Sigmoid colon (tissue), 7 donors: Measurements from ENCODE around the gene SCAPER. TPM values are rescaled to one million over a fixed set of nuclear protein-coding genes. Genes with fewer than 3 reads are reported as not detected.

Experiments used
- DNase-seq: peaks from one replicate; pipeline ENCODE4 v3.0.0-alpha.2; 2019
- H3K27ac ChIP-seq, 4 donors: fragments of 200-600 bp; sonication (generic); one replicate each; pipeline ENCODE4 v1.5.1; 2016 to 2019; ENCODE audit warnings: mild to moderate bottlenecking in 1 of 4
- H3K27me3 ChIP-seq, 3 donors: fragments of 200-600 bp; sonication (generic); one replicate each; pipeline ENCODE4 v1.5.1; 2019; ENCODE audit warnings: mild to moderate bottlenecking in 1 of 3
- H3K36me3 ChIP-seq, 4 donors: fragments of 200-600 bp; sonication (generic); one replicate each; pipeline ENCODE4 v1.5.1; 2016 to 2019
- H3K4me1 ChIP-seq, 4 donors: fragments of 200-600 bp; sonication (generic); one replicate each; pipeline ENCODE4 v1.5.1; 2017 to 2019
- H3K4me3 ChIP-seq, 4 donors: fragments of 200-600 bp; sonication (generic); one replicate each; pipeline ENCODE4 v1.5.1; 2017 to 2019; ENCODE audit warnings: mild to moderate bottlenecking in 2 of 4, moderate library complexity in 1 of 4
- H3K9me3 ChIP-seq, 4 donors: fragments of 200-600 bp in 3 of 4; sonication (generic) in 3 of 4; one replicate each; pipeline versions ENCODE4 v1.5.1 to v1.6.1; 2013 to 2019
- EP300 ChIP-seq, 4 donors: sonication (generic); formaldehyde crosslinking; IDR thresholded peaks; one replicate each; pipeline ENCODE4 v1.6.1; 2017; ENCODE audit warnings: antibody characterized with exemption in 4 of 4
- POLR2A ChIP-seq, 2 donors: fragments of 450-650 bp; IDR thresholded peaks; one replicate each; pipeline ENCODE4 v1.6.1; 2016; ENCODE audit warnings: antibody characterized with exemption in 2 of 2, mild to moderate bottlenecking in 2 of 2, moderate library complexity in 2 of 2
- POLR2AphosphoS5 ChIP-seq, 4 donors: sonication (generic); formaldehyde crosslinking; IDR thresholded peaks; one replicate each; pipeline ENCODE4 v1.6.1; 2017; ENCODE audit warnings: antibody characterized with exemption in 4 of 4
- WGBS, 2 donors: extraction: QIAGEN DNeasy Blood & Tissue Kit; methylation state at CpG; one replicate each; pipeline ENCODE4 v1.1.7; 2013; 5-methylcytosine and 5-hydroxymethylcytosine counted together
- intact Hi-C: fragments of 100-400 bp; cut with DNase I; formaldehyde crosslinking; loops from one replicate; pipeline ENCODE4 v1.15.1; 2023
- polyA plus RNA-seq, 3 donors: library from polyadenylated mRNA; stranded (reverse); fragments of 200-250 nt; gene quantifications; one replicate each; pipeline ENCODE4 v1.2.3, GENCODE V29; 2013
- total RNA-seq, 4 donors: library from RNA; depleted of rRNA; stranded (reverse); fragments of >200 nt; gene quantifications; one replicate each; pipeline ENCODE4 v1.1.0, GENCODE V29; 2016
- TF ChIP-seq, protein P1 (sequence below), 4 experiments: fragments of 450-650 bp in 3 of 4; fragments of 200-600 bp in 1 of 4; IDR thresholded peaks; one replicate each; pipeline ENCODE4 v1.5.1; 2016 to 2019; ENCODE audit warnings: antibody characterized with exemption in 4 of 4, mild to moderate bottlenecking in 3 of 4, moderate library complexity in 2 of 4
- donor health status: healthy with polysubstance abuse.
- donor health status: Bipolar disorder and iron deficiency.
- donor health status: healthy.

The SCAPER gene
- total and polyA plus RNA-seq, 7 donors, result 5.3 to 40.7 (median 22.5) TPM

DNA sequence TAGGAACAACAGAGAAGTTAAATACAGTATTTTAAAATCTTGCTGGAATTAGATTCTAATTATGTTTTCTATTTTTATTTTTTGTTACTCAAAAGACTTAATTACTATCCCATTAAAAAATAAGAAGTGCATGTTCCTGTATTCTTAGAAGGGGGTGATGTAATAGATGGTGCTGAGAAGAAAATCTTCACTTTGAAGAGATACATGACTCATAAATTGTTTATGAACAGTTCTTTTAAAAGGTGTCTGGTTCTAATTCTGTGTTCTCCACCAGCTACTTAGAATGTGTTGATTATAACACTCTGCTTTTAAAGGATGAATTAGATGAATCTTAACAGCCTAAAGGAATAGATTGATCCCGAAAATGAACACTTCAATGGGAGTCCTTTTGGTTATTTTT, 34.6 kb upstream of the SCAPER start:
- TF ChIP-seq POLR2AphosphoS5 (IDR thresholded peaks at IDR 0.05) (no peak), POLR2A (IDR thresholded peaks at IDR 0.05) (no peak), EP300 (IDR thresholded peaks at IDR 0.05) (no peak)
- TF ChIP-seq, protein P1, sequence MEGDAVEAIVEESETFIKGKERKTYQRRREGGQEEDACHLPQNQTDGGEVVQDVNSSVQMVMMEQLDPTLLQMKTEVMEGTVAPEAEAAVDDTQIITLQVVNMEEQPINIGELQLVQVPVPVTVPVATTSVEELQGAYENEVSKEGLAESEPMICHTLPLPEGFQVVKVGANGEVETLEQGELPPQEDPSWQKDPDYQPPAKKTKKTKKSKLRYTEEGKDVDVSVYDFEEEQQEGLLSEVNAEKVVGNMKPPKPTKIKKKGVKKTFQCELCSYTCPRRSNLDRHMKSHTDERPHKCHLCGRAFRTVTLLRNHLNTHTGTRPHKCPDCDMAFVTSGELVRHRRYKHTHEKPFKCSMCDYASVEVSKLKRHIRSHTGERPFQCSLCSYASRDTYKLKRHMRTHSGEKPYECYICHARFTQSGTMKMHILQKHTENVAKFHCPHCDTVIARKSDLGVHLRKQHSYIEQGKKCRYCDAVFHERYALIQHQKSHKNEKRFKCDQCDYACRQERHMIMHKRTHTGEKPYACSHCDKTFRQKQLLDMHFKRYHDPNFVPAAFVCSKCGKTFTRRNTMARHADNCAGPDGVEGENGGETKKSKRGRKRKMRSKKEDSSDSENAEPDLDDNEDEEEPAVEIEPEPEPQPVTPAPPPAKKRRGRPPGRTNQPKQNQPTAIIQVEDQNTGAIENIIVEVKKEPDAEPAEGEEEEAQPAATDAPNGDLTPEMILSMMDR (IDR thresholded peaks at IDR 0.05), result no peak
- no peak overlapping the region for H3K27ac ChIP-seq
- H3K4me3 ChIP-seq, result no peak overlapping the region
- H3K27me3 ChIP-seq, result no peaks in the 10 kb centered on the region
- intact Hi-C loops, result no loop called here
- WGBS, 2 donors, result 0% methylated on average over 1 of the region's 1 CpG
- peaks cover 0 to 51% (median 0%) of the 10 kb centered on the region in 4 donors for H3K36me3 ChIP-seq
- H3K9me3 ChIP-seq, result no peaks in the 10 kb centered on the region
- no peak for DNase-seq
- peaks cover 0 to 6% (median 2%) of the 10 kb centered on the region in 4 donors for H3K4me1 ChIP-seq

DNA sequence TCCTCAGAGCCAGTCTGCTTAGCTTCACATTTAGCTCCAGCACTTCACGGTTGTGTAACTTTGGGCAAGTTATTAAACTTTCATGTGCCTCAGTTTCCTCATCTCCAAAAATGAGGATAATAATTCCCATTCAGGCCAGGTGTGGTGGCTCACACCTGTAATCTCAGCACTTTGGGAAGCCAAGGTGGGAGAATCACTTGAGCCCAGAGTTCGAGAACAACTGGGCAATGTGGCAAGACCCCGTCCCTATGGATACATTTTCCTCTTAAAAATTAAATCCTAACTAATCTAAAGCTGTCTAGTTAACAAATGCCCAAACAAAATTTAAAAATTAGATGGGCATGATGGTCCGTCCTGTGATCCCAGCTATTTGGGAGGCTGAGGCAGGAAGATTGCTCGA, 33.6 kb upstream of the SCAPER start:
- 95 to 98% methylated on average over 5 of the region's 5 CpGs for WGBS, 2 donors
- H3K4me1 ChIP-seq, result peaks cover 0 to 4% (median 2%) of the 10 kb centered on the region in 4 donors
- H3K27ac ChIP-seq, result no peak overlapping the region
- peaks cover 0 to 43% (median 0%) of the 10 kb centered on the region in 4 donors for H3K36me3 ChIP-seq
- DNase-seq, result no peak
- H3K9me3 ChIP-seq, result no peaks in the 10 kb centered on the region
- no peaks in the 10 kb centered on the region for H3K27me3 ChIP-seq
- intact Hi-C loops, result no loop called here
- H3K4me3 ChIP-seq, result no peak overlapping the region
- TF ChIP-seq POLR2AphosphoS5 (IDR thresholded peaks at IDR 0.05) (no peak), POLR2A (IDR thresholded peaks at IDR 0.05) (no peak), EP300 (IDR thresholded peaks at IDR 0.05) (no peak)
- TF ChIP-seq, protein P1 (IDR thresholded peaks at IDR 0.05), result no peak

DNA sequence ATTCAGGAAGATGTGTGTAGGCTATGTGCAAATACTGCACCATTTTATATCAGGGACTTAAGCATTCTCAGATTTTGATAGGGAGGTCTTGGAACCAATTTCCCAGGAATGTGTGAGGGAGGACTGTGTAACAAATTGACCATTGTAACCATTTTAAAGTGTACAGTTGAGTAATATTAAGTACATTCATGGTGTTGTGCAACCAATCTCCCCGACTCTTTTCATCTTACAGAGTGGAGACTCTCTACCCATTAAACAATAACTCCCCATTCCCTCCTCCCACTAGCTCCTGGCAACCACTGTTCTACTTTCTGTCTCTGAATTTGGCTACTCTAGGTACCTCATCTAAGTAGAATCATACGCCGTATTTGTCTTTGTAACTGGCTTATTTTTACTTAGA, 31.5 kb upstream of the SCAPER start:
- 96 to 97% methylated on average over 3 of the region's 3 CpGs for WGBS, 2 donors
- Histone ChIP-seq H3K4me3 (no peak overlapping the region), H3K36me3 (peaks cover 0 to 46% (median 0%) of the 10 kb centered on the region in 4 donors), H3K27ac (no peak overlapping the region), H3K4me1 (peaks cover 0 to 15% (median 7%) of the 10 kb centered on the region in 4 donors), H3K9me3 (no peaks in the 10 kb centered on the region), H3K27me3 (no peaks in the 10 kb centered on the region)
- no peak for DNase-seq
- no peak for TF ChIP-seq POLR2AphosphoS5 (IDR thresholded peaks at IDR 0.05)
- no peak for TF ChIP-seq EP300 (IDR thresholded peaks at IDR 0.05)
- no peak for TF ChIP-seq POLR2A (IDR thresholded peaks at IDR 0.05)
- TF ChIP-seq, protein P1 (IDR thresholded peaks at IDR 0.05), result no peak
- intact Hi-C loops, result no loop called here

DNA sequence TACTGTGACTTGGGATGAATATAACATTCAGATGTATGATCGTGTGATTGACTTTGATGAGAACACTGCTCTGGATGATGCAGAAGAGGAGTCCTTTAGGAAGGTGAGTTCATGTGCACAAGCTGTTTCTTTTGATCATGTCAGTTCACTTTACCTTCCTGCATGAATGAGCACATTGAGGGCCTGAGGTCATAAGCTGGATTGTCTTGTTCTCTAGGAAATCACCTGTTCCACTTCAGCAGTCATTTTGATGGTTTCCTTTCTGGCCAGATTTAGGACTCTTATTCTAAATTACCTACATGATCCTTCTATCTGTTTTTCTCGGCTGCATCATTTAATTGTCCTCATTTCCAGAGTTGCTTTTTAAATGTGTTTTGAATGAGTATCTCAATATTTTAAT, 30.5 kb upstream of the SCAPER start:
- Histone ChIP-seq H3K27me3 (no peaks in the 10 kb centered on the region), H3K27ac (no peak overlapping the region), H3K9me3 (no peaks in the 10 kb centered on the region), H3K36me3 (peaks cover 0 to 46% (median 0%) of the 10 kb centered on the region in 4 donors), H3K4me3 (no peak overlapping the region), H3K4me1 (peaks cover 0 to 19% (median 9%) of the 10 kb centered on the region in 4 donors)
- intact Hi-C loops, result no loop called here
- no peak for DNase-seq
- 82 to 94% methylated on average over 2 of the region's 2 CpGs for WGBS, 2 donors
- no peak for TF ChIP-seq POLR2A (IDR thresholded peaks at IDR 0.05)
- no peak for TF ChIP-seq POLR2AphosphoS5 (IDR thresholded peaks at IDR 0.05)
- TF ChIP-seq, protein P1 (IDR thresholded peaks at IDR 0.05), result no peak
- TF ChIP-seq EP300 (IDR thresholded peaks at IDR 0.05), result no peak
